ENCODE measurements around the gene TRIM44.

Gene TRIM44

DNA sequence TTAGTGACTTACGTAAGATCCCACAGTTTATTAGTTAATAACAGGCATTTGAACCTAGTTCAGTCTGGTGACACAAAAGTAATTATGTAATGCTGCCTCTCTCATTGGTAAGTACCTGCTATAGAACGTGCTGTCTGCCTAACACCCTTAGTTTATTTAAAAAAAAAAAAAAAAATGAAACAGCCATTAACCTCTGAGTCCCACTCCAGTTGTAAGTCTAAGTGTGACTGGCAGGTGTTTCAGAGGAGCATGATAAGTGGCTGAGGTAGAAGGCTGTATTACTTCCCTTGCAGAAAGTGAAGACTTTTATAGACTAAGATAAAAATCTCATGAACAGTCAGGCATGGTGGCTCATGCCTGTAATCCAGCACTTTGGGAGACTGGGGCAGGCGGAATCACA is 140.5 kb downstream of the TRIM44 start:
- Histone ChIP-seq H3K4me3 (ENCODE audit: low read depth, low read length) (no peak overlapping the region), H3K36me3 (ENCODE audit: control insufficient read depth, insufficient read depth, low read length) (no peaks in the 10 kb centered on the region), H3K27me3 (ENCODE audit: control insufficient read depth, insufficient read depth, low read length) (no peaks in the 10 kb centered on the region), H3K4me1 (ENCODE audit: control insufficient read depth, insufficient read depth, low read length) (no peaks in the 10 kb centered on the region), H3K9ac (ENCODE audit: low read depth, low read length) (no peak overlapping the region), H3K9me3 (ENCODE audit: control insufficient read depth, insufficient read depth, low read length) (no peaks in the 10 kb centered on the region), H3K27ac (ENCODE audit: low read depth, low read length) (no peak overlapping the region)

DNA sequence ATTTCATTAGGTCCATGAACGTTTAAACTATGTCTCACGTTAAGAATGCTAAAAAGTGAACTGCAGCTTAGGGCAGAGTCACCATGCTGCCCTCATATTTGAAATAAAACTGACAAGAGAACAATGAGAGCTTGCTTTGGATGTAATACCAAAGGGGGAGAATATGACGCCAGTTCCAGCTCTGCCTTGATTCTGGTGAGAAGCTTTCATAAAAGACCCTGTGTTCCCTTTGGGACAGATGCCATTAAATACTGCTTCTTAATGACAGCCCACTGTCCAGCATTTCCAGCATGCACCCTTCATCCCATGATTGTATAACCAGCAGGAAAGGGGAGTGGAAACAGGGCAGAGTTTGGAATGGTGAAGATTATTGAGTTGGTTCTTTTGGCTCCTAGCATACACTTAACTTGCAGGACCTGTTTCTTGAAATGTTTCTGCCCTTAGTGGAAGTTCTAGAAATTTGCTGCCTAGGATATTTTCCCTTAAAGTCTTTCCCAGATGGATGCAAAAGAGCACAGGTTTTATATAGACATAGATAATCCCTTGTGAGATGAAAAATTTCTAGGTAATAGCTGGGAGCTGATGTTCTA is 142.0 kb downstream of the TRIM44 start:
- Histone ChIP-seq H3K9ac (ENCODE audit: low read depth, low read length) (no peak overlapping the region), H3K27ac (ENCODE audit: low read depth, low read length) (no peak overlapping the region), H3K9me3 (ENCODE audit: control insufficient read depth, insufficient read depth, low read length) (no peaks in the 10 kb centered on the region), H3K36me3 (ENCODE audit: control insufficient read depth, insufficient read depth, low read length) (no peaks in the 10 kb centered on the region), H3K4me3 (ENCODE audit: low read depth, low read length) (no peak overlapping the region), H3K27me3 (ENCODE audit: control insufficient read depth, insufficient read depth, low read length) (no peaks in the 10 kb centered on the region), H3K4me1 (ENCODE audit: control insufficient read depth, insufficient read depth, low read length) (no peaks in the 10 kb centered on the region)

GRCh38 chr11:35809561-35809960 is 147.0 kb downstream of the TRIM44 start:
- H3K27ac ChIP-seq (ENCODE audit: low read depth, low read length), result no peak overlapping the region
- H3K36me3 ChIP-seq (ENCODE audit: control insufficient read depth, insufficient read depth, low read length), result no peaks in the 10 kb centered on the region
- H3K4me1 ChIP-seq (ENCODE audit: control insufficient read depth, insufficient read depth, low read length), result no peaks in the 10 kb centered on the region
- no peaks in the 10 kb centered on the region for H3K27me3 ChIP-seq (ENCODE audit: control insufficient read depth, insufficient read depth, low read length)
- no peak overlapping the region for H3K9ac ChIP-seq (ENCODE audit: low read depth, low read length)
- no peaks in the 10 kb centered on the region for H3K9me3 ChIP-seq (ENCODE audit: control insufficient read depth, insufficient read depth, low read length)
- no peak overlapping the region for H3K4me3 ChIP-seq (ENCODE audit: low read depth, low read length)

- H3K27ac ChIP-seq (ENCODE audit: low read depth, low read length), result no peak overlapping the region
- no peaks in the 10 kb centered on the region for H3K9me3 ChIP-seq (ENCODE audit: control insufficient read depth, insufficient read depth, low read length)
- no peaks in the 10 kb centered on the region for H3K27me3 ChIP-seq (ENCODE audit: control insufficient read depth, insufficient read depth, low read length)
- no peak overlapping the region for H3K9ac ChIP-seq (ENCODE audit: low read depth, low read length)
- no peaks in the 10 kb centered on the region for H3K36me3 ChIP-seq (ENCODE audit: control insufficient read depth, insufficient read depth, low read length)
- H3K4me3 ChIP-seq (ENCODE audit: low read depth, low read length), result no peak overlapping the region
- no peaks in the 10 kb centered on the region for H3K4me1 ChIP-seq (ENCODE audit: control insufficient read depth, insufficient read depth, low read length)
Observed at GRCh38 chr11:35810045-35810645, 147.6 kb downstream of the TRIM44 start.

- no peak overlapping the region for H3K9ac ChIP-seq (ENCODE audit: low read depth, low read length)
- H3K27ac ChIP-seq (ENCODE audit: low read depth, low read length), result no peak overlapping the region
- H3K36me3 ChIP-seq (ENCODE audit: control insufficient read depth, insufficient read depth, low read length), result no peaks in the 10 kb centered on the region
- H3K9me3 ChIP-seq (ENCODE audit: control insufficient read depth, insufficient read depth, low read length), result no peaks in the 10 kb centered on the region
- H3K27me3 ChIP-seq (ENCODE audit: control insufficient read depth, insufficient read depth, low read length), result no peaks in the 10 kb centered on the region
- H3K4me1 ChIP-seq (ENCODE audit: control insufficient read depth, insufficient read depth, low read length), result no peaks in the 10 kb centered on the region
- H3K4me3 ChIP-seq (ENCODE audit: low read depth, low read length), result no peak overlapping the region
Observed at GRCh38 chr11:35811783-35812182, 149.2 kb downstream of the TRIM44 start.

GRCh38 chr11:35812828-35813227 is 150.3 kb downstream of the TRIM44 start:
- no peaks in the 10 kb centered on the region for H3K9me3 ChIP-seq (ENCODE audit: control insufficient read depth, insufficient read depth, low read length)
- H3K4me1 ChIP-seq (ENCODE audit: control insufficient read depth, insufficient read depth, low read length), result no peaks in the 10 kb centered on the region
- H3K27ac ChIP-seq (ENCODE audit: low read depth, low read length), result no peak overlapping the region
- no peak overlapping the region for H3K4me3 ChIP-seq (ENCODE audit: low read depth, low read length)
- H3K9ac ChIP-seq (ENCODE audit: low read depth, low read length), result no peak overlapping the region
- no peaks in the 10 kb centered on the region for H3K27me3 ChIP-seq (ENCODE audit: control insufficient read depth, insufficient read depth, low read length)
- no peaks in the 10 kb centered on the region for H3K36me3 ChIP-seq (ENCODE audit: control insufficient read depth, insufficient read depth, low read length)

- no peaks in the 10 kb centered on the region for H3K36me3 ChIP-seq (ENCODE audit: control insufficient read depth, insufficient read depth, low read length)
- H3K27me3 ChIP-seq (ENCODE audit: control insufficient read depth, insufficient read depth, low read length), result no peaks in the 10 kb centered on the region
- no peak overlapping the region for H3K4me3 ChIP-seq (ENCODE audit: low read depth, low read length)
- no peaks in the 10 kb centered on the region for H3K9me3 ChIP-seq (ENCODE audit: control insufficient read depth, insufficient read depth, low read length)
- no peaks in the 10 kb centered on the region for H3K4me1 ChIP-seq (ENCODE audit: control insufficient read depth, insufficient read depth, low read length)
- no peak overlapping the region for H3K9ac ChIP-seq (ENCODE audit: low read depth, low read length)
- H3K27ac ChIP-seq (ENCODE audit: low read depth, low read length), result no peak overlapping the region
Observed at GRCh38 chr11:35814081-35814695, 151.6 kb downstream of the TRIM44 start.

DNA sequence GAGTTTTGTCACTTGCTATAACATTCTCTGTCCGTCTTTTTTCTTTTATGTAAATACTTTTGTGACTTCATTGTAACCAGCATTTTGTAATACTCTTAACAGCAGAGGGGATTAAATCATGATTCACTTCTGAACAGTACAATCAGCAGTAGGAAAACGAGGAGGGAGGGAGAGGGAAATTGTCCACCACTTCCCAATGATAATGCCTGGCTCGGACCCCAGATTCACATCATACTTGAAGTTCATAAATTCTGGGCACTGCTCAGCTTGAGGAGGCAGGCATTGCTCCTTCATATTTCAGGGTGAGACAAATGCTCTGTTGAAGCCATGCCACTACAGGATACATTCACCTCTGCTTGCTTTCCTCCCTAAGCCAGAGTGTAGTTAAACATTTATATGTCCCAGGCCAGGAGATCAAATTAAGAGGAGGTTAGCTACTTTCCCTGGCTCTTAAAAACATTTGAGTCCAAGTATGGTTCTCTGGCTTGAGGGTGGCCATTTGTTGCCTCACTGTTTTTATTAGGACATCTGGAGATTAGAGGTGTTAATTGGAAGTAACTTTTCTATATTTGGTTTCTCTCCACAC is 152.2 kb downstream of the TRIM44 start:
- H3K4me1 ChIP-seq (ENCODE audit: control insufficient read depth, insufficient read depth, low read length), result no peaks in the 10 kb centered on the region
- no peak overlapping the region for H3K9ac ChIP-seq (ENCODE audit: low read depth, low read length)
- no peaks in the 10 kb centered on the region for H3K36me3 ChIP-seq (ENCODE audit: control insufficient read depth, insufficient read depth, low read length)
- no peaks in the 10 kb centered on the region for H3K27me3 ChIP-seq (ENCODE audit: control insufficient read depth, insufficient read depth, low read length)
- H3K27ac ChIP-seq (ENCODE audit: low read depth, low read length), result no peak overlapping the region
- no peak overlapping the region for H3K4me3 ChIP-seq (ENCODE audit: low read depth, low read length)
- no peaks in the 10 kb centered on the region for H3K9me3 ChIP-seq (ENCODE audit: control insufficient read depth, insufficient read depth, low read length)

DNA sequence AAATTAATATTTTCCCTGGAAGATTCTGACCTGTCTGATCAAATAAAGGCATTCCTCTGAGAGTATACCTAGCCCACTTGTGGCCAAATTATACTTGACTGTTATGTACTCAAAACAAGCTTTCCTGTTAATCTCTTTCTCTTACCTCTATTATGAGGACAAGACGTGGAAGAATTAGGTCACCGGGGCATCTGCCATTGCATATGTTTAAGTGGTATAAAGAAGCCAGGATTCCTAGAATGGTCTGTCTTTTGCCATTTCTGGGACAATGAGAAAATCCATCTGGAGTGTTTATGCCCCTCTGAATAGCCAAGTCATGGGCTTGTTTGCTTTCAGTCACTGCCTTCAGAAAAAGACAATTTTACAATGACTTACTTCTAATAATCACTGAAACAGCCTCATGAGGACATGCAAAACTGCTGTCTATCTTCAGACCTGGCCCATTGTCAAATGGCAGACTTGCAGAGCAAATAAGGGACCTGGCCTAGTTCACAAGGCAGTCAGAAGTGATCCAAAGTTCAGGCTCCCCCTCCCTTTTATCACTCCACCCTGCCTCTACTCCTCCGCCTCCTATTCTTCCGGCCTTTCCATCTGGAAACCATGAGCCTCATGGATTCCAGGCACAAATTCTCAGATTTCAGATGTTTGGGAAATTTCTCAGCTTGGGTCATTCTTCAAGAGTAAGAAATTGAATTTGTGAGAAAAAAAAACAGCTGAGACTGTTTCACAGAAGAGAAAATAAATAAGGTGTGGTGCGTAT is 153.2 kb downstream of the TRIM44 start:
- Histone ChIP-seq H3K27ac (ENCODE audit: low read depth, low read length) (no peak overlapping the region), H3K4me3 (ENCODE audit: low read depth, low read length) (no peak overlapping the region), H3K9me3 (ENCODE audit: control insufficient read depth, insufficient read depth, low read length) (no peaks in the 10 kb centered on the region), H3K27me3 (ENCODE audit: control insufficient read depth, insufficient read depth, low read length) (no peaks in the 10 kb centered on the region), H3K9ac (ENCODE audit: low read depth, low read length) (no peak overlapping the region), H3K4me1 (ENCODE audit: control insufficient read depth, insufficient read depth, low read length) (no peaks in the 10 kb centered on the region), H3K36me3 (ENCODE audit: control insufficient read depth, insufficient read depth, low read length) (no peaks in the 10 kb centered on the region)

- Histone ChIP-seq H3K4me1 (ENCODE audit: control insufficient read depth, insufficient read depth, low read length) (peaks cover 3% of the 10 kb centered on the region), H3K27ac (ENCODE audit: low read depth, low read length) (no peak overlapping the region), H3K27me3 (ENCODE audit: control insufficient read depth, insufficient read depth, low read length) (no peaks in the 10 kb centered on the region), H3K9me3 (ENCODE audit: control insufficient read depth, insufficient read depth, low read length) (no peaks in the 10 kb centered on the region), H3K4me3 (ENCODE audit: low read depth, low read length) (no peak overlapping the region), H3K9ac (ENCODE audit: low read depth, low read length) (no peak overlapping the region), H3K36me3 (ENCODE audit: control insufficient read depth, insufficient read depth, low read length) (no peaks in the 10 kb centered on the region)
Observed at GRCh38 chr11:35820614-35821013, 158.0 kb downstream of the TRIM44 start.

All from HUES48 (cell line).